ENCODE measurements around the gene DHH.

DNA sequence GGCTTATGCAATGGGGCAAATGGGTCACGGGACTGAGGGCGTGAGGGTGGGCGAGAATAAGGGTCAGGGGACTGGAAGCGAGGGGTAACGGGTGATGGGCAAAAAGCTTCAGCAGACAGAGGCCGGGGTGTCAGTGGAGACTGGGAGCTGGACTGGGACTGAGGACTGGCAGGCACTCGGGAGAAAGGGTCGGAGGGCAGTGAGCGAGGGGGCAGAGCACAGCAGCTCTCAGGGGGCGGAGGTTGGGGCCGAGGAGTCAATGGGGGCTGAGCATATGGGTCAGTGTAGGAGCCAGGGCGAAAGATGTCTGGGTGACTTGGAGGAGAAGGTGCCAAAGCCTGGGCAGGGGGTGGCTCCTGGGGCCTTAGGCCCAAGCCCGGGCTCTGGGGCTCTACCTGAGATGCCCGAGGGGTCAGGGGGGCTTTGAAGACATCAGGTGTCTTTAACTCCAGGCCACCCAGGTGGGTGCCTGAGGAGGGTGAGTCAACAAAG is 54.2 kb downstream of the DHH start:
- TF ChIP-seq, protein P1, sequence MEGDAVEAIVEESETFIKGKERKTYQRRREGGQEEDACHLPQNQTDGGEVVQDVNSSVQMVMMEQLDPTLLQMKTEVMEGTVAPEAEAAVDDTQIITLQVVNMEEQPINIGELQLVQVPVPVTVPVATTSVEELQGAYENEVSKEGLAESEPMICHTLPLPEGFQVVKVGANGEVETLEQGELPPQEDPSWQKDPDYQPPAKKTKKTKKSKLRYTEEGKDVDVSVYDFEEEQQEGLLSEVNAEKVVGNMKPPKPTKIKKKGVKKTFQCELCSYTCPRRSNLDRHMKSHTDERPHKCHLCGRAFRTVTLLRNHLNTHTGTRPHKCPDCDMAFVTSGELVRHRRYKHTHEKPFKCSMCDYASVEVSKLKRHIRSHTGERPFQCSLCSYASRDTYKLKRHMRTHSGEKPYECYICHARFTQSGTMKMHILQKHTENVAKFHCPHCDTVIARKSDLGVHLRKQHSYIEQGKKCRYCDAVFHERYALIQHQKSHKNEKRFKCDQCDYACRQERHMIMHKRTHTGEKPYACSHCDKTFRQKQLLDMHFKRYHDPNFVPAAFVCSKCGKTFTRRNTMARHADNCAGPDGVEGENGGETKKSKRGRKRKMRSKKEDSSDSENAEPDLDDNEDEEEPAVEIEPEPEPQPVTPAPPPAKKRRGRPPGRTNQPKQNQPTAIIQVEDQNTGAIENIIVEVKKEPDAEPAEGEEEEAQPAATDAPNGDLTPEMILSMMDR (conservative IDR thresholded peaks at IDR 0.05; ENCODE audit: low read length), result no peak
- no peak for TF ChIP-seq EZH2phosphoT487 (IDR thresholded peaks at IDR 0.05; ENCODE audit: borderline replicate concordance, low read depth, low read length)
